Ovary (tissue), 3 donors: Measurements from ENCODE around the gene CDKAL1.

Source experiments
- EP300 ChIP-seq: sonication (generic); formaldehyde crosslinking; IDR thresholded peaks from one replicate; pipeline ENCODE4 v1.6.1; 2017; ENCODE audit warnings: antibody characterized with exemption
- POLR2A ChIP-seq: fragments of 450-650 bp; IDR thresholded peaks from one replicate; pipeline ENCODE4 v1.6.1; 2017; ENCODE audit warnings: antibody characterized with exemption, mild to moderate bottlenecking, moderate library complexity
- TF ChIP-seq, protein P1 (sequence below), 3 donors: fragments of 450-650 bp in 2 of 3; fragments of 200-600 bp in 1 of 3; IDR thresholded peaks; one replicate each; pipeline versions ENCODE4 v1.5.1 to v1.8.0; 2016 to 2022; ENCODE audit warnings: antibody characterized with exemption in 3 of 3, mild to moderate bottlenecking in 1 of 3
- donor health status: DM: no; HTN: no; CAD: no.

DNA sequence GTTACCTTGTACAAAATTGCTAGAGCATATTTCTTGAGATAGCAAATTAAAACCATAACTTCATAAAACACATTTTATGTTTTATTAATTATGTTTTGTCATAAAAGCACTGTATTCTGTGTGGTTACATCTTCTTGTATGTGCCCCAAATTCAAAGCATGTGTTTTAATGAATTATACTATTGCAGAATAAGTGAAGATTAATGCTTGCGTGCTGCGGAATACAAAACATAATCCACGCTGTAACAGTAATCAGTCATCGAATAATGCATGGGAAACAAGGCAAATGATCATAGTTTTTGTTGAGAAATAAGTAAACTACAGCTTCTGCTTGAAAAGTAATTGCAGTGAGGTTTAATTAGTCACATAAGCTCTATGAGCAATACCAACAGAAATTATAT lies 600.1 kb downstream of the CDKAL1 start:
- TF ChIP-seq, protein P1, sequence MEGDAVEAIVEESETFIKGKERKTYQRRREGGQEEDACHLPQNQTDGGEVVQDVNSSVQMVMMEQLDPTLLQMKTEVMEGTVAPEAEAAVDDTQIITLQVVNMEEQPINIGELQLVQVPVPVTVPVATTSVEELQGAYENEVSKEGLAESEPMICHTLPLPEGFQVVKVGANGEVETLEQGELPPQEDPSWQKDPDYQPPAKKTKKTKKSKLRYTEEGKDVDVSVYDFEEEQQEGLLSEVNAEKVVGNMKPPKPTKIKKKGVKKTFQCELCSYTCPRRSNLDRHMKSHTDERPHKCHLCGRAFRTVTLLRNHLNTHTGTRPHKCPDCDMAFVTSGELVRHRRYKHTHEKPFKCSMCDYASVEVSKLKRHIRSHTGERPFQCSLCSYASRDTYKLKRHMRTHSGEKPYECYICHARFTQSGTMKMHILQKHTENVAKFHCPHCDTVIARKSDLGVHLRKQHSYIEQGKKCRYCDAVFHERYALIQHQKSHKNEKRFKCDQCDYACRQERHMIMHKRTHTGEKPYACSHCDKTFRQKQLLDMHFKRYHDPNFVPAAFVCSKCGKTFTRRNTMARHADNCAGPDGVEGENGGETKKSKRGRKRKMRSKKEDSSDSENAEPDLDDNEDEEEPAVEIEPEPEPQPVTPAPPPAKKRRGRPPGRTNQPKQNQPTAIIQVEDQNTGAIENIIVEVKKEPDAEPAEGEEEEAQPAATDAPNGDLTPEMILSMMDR (IDR thresholded peaks at IDR 0.05) = no peak
- TF ChIP-seq EP300 = no peak
- TF ChIP-seq POLR2A = no peak
